ENCODE results near the gene NRIP3.
"Not testable (repeated sequence)": the region's sequence is repeated elsewhere in the genome, so short reads cannot be mapped to it uniquely, and the experiment has no call there.

Gene NRIP3

GRCh38 chr11:9016916-9017642 is 13.3 kb upstream of the NRIP3 start:
- no peak for DNase-seq (ENCODE audit: low read depth)

- DNase-seq (ENCODE audit: low read depth) = peak; percentile 13
These were observed 11.9 kb upstream of the NRIP3 start for GRCh38 chr11:9015677-9016076.

GRCh38 chr11:9014826-9015225 is 11.0 kb upstream of the NRIP3 start:
- DNase-seq (ENCODE audit: low read depth) = no peak

GRCh38 chr11:9013373-9013772 is 9.6 kb upstream of the NRIP3 start:
- no peak for DNase-seq (ENCODE audit: low read depth)

- DNase-seq (ENCODE audit: low read depth) = not testable (repeated sequence)
These were observed 5.7 kb upstream of the NRIP3 start for GRCh38 chr11:9009538-9009937.

GRCh38 chr11:9008661-9009060 is 4.9 kb upstream of the NRIP3 start:
- DNase-seq (ENCODE audit: low read depth) = no peak

- DNase-seq (ENCODE audit: low read depth) = no peak
These were observed 4.3 kb upstream of the NRIP3 start for GRCh38 chr11:9008011-9008550.

GRCh38 chr11:9005087-9005486 is 1.3 kb upstream of the NRIP3 start:
- no peak for DNase-seq (ENCODE audit: low read depth)

GRCh38 chr11:9004183-9004926 is 554 bp upstream of the NRIP3 start:
- DNase-seq (ENCODE audit: low read depth) = peak; percentile 9

GRCh38 chr11:9002920-9003572 is 755 bp downstream of the NRIP3 start:
- DNase-seq (ENCODE audit: low read depth) = no peak

GRCh38 chr11:9001736-9002135 is 2.1 kb downstream of the NRIP3 start:
- peak; percentile 15 for DNase-seq (ENCODE audit: low read depth)

GRCh38 chr11:8998017-8998416 is 5.8 kb downstream of the NRIP3 start:
- DNase-seq (ENCODE audit: low read depth) = no peak

- DNase-seq (ENCODE audit: low read depth) = no peak
These were observed 6.3 kb downstream of the NRIP3 start for GRCh38 chr11:8997451-8997850.

GRCh38 chr11:8989453-8989852 is 14.3 kb downstream of the NRIP3 start:
- no peak for DNase-seq (ENCODE audit: low read depth)

GRCh38 chr11:8988329-8989234 is 15.2 kb downstream of the NRIP3 start:
- DNase-seq (ENCODE audit: low read depth) = no peak

GRCh38 chr11:8987446-8987845 is 16.4 kb downstream of the NRIP3 start:
- DNase-seq (ENCODE audit: low read depth) = no peak

- not testable (repeated sequence) for DNase-seq (ENCODE audit: low read depth)
These were observed 17.0 kb downstream of the NRIP3 start for GRCh38 chr11:8986772-8987171.

- no peak for DNase-seq (ENCODE audit: low read depth)
These were observed 18.3 kb downstream of the NRIP3 start for GRCh38 chr11:8985462-8985861.

- no peak for DNase-seq (ENCODE audit: low read depth)
These were observed 20.2 kb downstream of the NRIP3 start for GRCh38 chr11:8983552-8983951.

GRCh38 chr11:8980485-8980884 is 23.3 kb downstream of the NRIP3 start:
- DNase-seq (ENCODE audit: low read depth) = no peak

- DNase-seq (ENCODE audit: low read depth) = not testable (repeated sequence)
These were observed 24.4 kb downstream of the NRIP3 start for GRCh38 chr11:8979365-8979764.

GRCh38 chr11:8973121-8973520 is 30.7 kb downstream of the NRIP3 start:
- no peak for DNase-seq (ENCODE audit: low read depth)

All from activated T-helper 9 cell treated with anti-CD3 and anti-CD28 coated beads, Interleukin-2, amount 50 U/mL, for 16 hours (primary cell).